IPS-NIHi7 (cell line): ENCODE results near the gene CAPZA1.

Source experiments
- DNase-seq: peaks from one replicate; pipeline ENCODE4 v3.0.0; 2012; ENCODE audit warnings: mixed read lengths; ENCODE audit errors: extremely low spot score

Gene CAPZA1

GRCh38 chr1:112701227-112702066 is 81.8 kb downstream of the CAPZA1 start:
- no peak for DNase-seq

- no peak for DNase-seq
Observed at GRCh38 chr1:112702067-112702395, 82.4 kb downstream of the CAPZA1 start.

GRCh38 chr1:112702420-112703261 is 83.0 kb downstream of the CAPZA1 start:
- no peak for DNase-seq

- DNase-seq = no peak
Observed at GRCh38 chr1:112703706-112704105, 84.1 kb downstream of the CAPZA1 start.

GRCh38 chr1:112704391-112704933 is 84.8 kb downstream of the CAPZA1 start:
- no peak for DNase-seq

- DNase-seq = peak; percentile 91
Observed at GRCh38 chr1:112704934-112705627, 85.4 kb downstream of the CAPZA1 start.

GRCh38 chr1:112706505-112707220 is 87.0 kb downstream of the CAPZA1 start, which contains the start of gene RHOC:
Gene RHOC (minus strand): TSS chr1:112707127. CDS start chr1:112703799, 3,328 bp downstream.
- peak; percentile 74 for DNase-seq

GRCh38 chr1:112707221-112708001 is 87.8 kb downstream of the CAPZA1 start:
- peak; percentile 85 for DNase-seq

GRCh38 chr1:112708002-112708448 is 88.4 kb downstream of the CAPZA1 start:
- no peak for DNase-seq

- no peak for DNase-seq
Observed at GRCh38 chr1:112708489-112708888, 88.9 kb downstream of the CAPZA1 start.

- no peak for DNase-seq
Observed at GRCh38 chr1:112710159-112710558, 90.5 kb downstream of the CAPZA1 start.

GRCh38 chr1:112710586-112710985 is 91.0 kb downstream of the CAPZA1 start:
- no peak for DNase-seq

- no peak for DNase-seq
Observed at GRCh38 chr1:112711041-112711440, 91.4 kb downstream of the CAPZA1 start.

- no peak for DNase-seq
Observed at GRCh38 chr1:112711670-112712069, 92.0 kb downstream of the CAPZA1 start.

- DNase-seq = no peak
Observed at GRCh38 chr1:112712191-112712590, 92.6 kb downstream of the CAPZA1 start.

- DNase-seq = no peak
Observed at GRCh38 chr1:112712701-112713128, 93.1 kb downstream of the CAPZA1 start.

- no peak for DNase-seq
Observed at GRCh38 chr1:112713466-112714312, 94.1 kb downstream of the CAPZA1 start.

- DNase-seq = no peak
Observed at GRCh38 chr1:112714313-112715263, 95.0 kb downstream of the CAPZA1 start.
